HCT116 (cell line): ENCODE results near the gene GTF2IRD1.

Source experiments
- EZH2 ChIP-seq: fragments of 200-600 bp; sonication (generic); IDR thresholded peaks from 2 replicates; pipeline ENCODE4 v1.6.1; 2017; ENCODE audit warnings: antibody characterized with exemption, mixed run types
- POLR2AphosphoS5 ChIP-seq: IDR thresholded peaks from 2 replicates; pipeline ENCODE4 v1.6.1; 2011; ENCODE audit warnings: mild to moderate bottlenecking, low read depth, low read length, moderate library complexity
- ZNF274 ChIP-seq: fragments of 200-500 bp; sonication (Bioruptor generic); IDR thresholded peaks from 2 replicates; pipeline ENCODE4 v1.6.1; 2014; ENCODE audit warnings: mild to moderate bottlenecking, low read depth, low read length, inconsistent platforms
- TF ChIP-seq, protein P1 (sequence below), 3 experiments: fragments of 200-600 bp in 1 of 3; sonication (generic) in 1 of 3; IDR thresholded peaks in 2 of 3; conservative IDR thresholded peaks in 1 of 3; 2 replicates each; pipeline ENCODE4 v1.5.1; 2012 to 2017; ENCODE audit warnings: low read depth in 2 of 3, low read length in 2 of 3, antibody characterized with exemption in 1 of 3, borderline replicate concordance in 1 of 3, control low read depth in 1 of 3, mild to moderate bottlenecking in 1 of 3, mixed read lengths in 1 of 3, mixed run types in 1 of 3, moderate library complexity in 1 of 3; ENCODE audit not compliant: insufficient read depth in 1 of 3

DNA sequence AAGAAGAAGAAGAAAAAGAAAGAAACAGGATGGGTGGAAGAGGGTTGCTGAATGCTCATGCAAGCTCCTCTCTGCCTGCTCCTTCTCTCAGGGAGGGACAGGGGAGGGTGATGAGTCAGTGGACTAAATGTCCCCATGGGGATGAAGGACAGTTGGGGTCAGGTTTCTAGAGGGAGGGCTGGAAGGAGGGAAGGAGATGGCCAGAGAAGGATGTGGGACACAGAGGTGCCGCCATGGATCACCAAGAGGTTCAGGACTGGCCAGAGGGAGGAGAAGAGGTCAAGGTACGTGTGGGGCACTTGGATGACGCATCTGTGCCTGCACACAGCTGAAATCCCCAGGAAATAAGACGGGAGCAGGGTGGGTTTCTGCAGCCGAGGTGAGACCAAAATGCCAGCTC is 115.0 kb downstream of the GTF2IRD1 start:
- TF ChIP-seq EZH2 (no peak), ZNF274 (no peak), POLR2AphosphoS5 (no peak)
- TF ChIP-seq, protein P1, sequence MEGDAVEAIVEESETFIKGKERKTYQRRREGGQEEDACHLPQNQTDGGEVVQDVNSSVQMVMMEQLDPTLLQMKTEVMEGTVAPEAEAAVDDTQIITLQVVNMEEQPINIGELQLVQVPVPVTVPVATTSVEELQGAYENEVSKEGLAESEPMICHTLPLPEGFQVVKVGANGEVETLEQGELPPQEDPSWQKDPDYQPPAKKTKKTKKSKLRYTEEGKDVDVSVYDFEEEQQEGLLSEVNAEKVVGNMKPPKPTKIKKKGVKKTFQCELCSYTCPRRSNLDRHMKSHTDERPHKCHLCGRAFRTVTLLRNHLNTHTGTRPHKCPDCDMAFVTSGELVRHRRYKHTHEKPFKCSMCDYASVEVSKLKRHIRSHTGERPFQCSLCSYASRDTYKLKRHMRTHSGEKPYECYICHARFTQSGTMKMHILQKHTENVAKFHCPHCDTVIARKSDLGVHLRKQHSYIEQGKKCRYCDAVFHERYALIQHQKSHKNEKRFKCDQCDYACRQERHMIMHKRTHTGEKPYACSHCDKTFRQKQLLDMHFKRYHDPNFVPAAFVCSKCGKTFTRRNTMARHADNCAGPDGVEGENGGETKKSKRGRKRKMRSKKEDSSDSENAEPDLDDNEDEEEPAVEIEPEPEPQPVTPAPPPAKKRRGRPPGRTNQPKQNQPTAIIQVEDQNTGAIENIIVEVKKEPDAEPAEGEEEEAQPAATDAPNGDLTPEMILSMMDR (IDR thresholded peaks at IDR 0.05 in 2 of 3, conservative IDR thresholded peaks at IDR 0.05 in 1 of 3; ENCODE audit: borderline replicate concordance in 1 of 3, insufficient read depth in 1 of 3, low read depth in 2 of 3, low read length in 2 of 3) = no peak
